Mucosa of descending colon (tissue), 3 donors: ENCODE results near the gene TMPRSS5. TPM values are rescaled to one million over a fixed set of nuclear protein-coding genes. Genes with fewer than 3 reads are reported as not detected.

Experiments
- ATAC-seq: fragments of 200-7000 bp; cut with Tn5 transposase; one replicate; pipeline ENCODE4 v1.9.1; 2020; ENCODE audit warnings: mild to moderate bottlenecking, moderate library complexity
- DNase-seq, 3 donors: peaks; one replicate each; pipeline ENCODE4 v3.0.0-alpha.2; 2020
- H3K36me3 ChIP-seq: fragments of 200-600 bp; one replicate; pipeline ENCODE4 v1.8.0; 2021; ENCODE audit warnings: low read depth, mild to moderate bottlenecking
- H3K4me1 ChIP-seq: fragments of 200-600 bp; one replicate; pipeline ENCODE4 v1.8.0; 2021; ENCODE audit warnings: low read depth, mild to moderate bottlenecking
- H3K4me3 ChIP-seq: fragments of 200-600 bp; one replicate; pipeline ENCODE4 v1.8.0; 2021; ENCODE audit warnings: mild to moderate bottlenecking
- H3K9me3 ChIP-seq: fragments of 200-600 bp; one replicate; pipeline ENCODE4 v1.8.0; 2021; ENCODE audit warnings: mild to moderate bottlenecking
- CTCF ChIP-seq: fragments of 200-600 bp; IDR thresholded peaks from one replicate; pipeline ENCODE4 v1.8.0; 2022; ENCODE audit warnings: antibody characterized with exemption, mild to moderate bottlenecking
- intact Hi-C, 2 donors: fragments of 100-400 bp; cut with DNase I in 1 of 2; cut with micrococcal nuclease in 1 of 2; formaldehyde crosslinking; loops; one replicate each; pipeline versions ENCODE4 v1.11.0 to v1.11.1; 2022; cut with DNase I, micrococcal nuclease
- total RNA-seq, 3 donors: library from RNA; stranded (reverse); fragmentation: NEBNext Ultra II Directional in 2 of 3; extraction: Animal tissue kit (Norgen Biotek cat#: 25700) in 2 of 3; gene quantifications; one replicate each; pipeline versions ENCODE4 v1.2.1 to v1.2.4, GENCODE V29; 2021 to 2023
- donor health status: DM: no; HTN: no; CAD: no; lungs with moderate emphysema.
- donor health status: DM: no; HTN: no; CAD: no.
- donor health status: DM: no; HTN: yes; CAD: no.

The TMPRSS5 gene
- total RNA-seq, 3 donors from 2014 or later, result 0.70 to 1.6 (median 0.81) TPM

- H3K4me1 ChIP-seq, result no peaks in the 10 kb centered on the region
- intact Hi-C loops, result no loop called here
- no peaks in the 10 kb centered on the region for H3K9me3 ChIP-seq
- DNase-seq, result no peak
- no peak for TF ChIP-seq CTCF
- ATAC-seq, result no peak
- no peaks in the 10 kb centered on the region for H3K36me3 ChIP-seq
- no peak overlapping the region for H3K4me3 ChIP-seq
Observed at GRCh38 chr11:113649311-113649710, 56.8 kb downstream of the TMPRSS5 start.

- intact Hi-C loops, result no loop called here
- TF ChIP-seq CTCF, result no peak
- Histone ChIP-seq H3K36me3 (no peaks in the 10 kb centered on the region), H3K4me1 (no peaks in the 10 kb centered on the region), H3K9me3 (no peaks in the 10 kb centered on the region), H3K4me3 (no peak overlapping the region)
- DNase-seq, result no peak
- ATAC-seq, result no peak
Observed at GRCh38 chr11:113647856-113648255, 58.3 kb downstream of the TMPRSS5 start.

GRCh38 chr11:113647108-113647507 is 59.0 kb downstream of the TMPRSS5 start:
- intact Hi-C loops, result no loop called here
- ATAC-seq (no peak), DNase-seq (no peak)
- H3K4me3 ChIP-seq, result no peak overlapping the region
- no peaks in the 10 kb centered on the region for H3K4me1 ChIP-seq
- no peak for TF ChIP-seq CTCF
- H3K36me3 ChIP-seq, result no peaks in the 10 kb centered on the region
- H3K9me3 ChIP-seq, result no peaks in the 10 kb centered on the region

GRCh38 chr11:113645593-113646349 is 60.3 kb downstream of the TMPRSS5 start:
- no peak for ATAC-seq
- no peak for TF ChIP-seq CTCF

GRCh38 chr11:113644605-113645004 is 61.5 kb downstream of the TMPRSS5 start:
- H3K9me3 ChIP-seq, result no peaks in the 10 kb centered on the region
- no peak overlapping the region for H3K4me3 ChIP-seq
- no peak for TF ChIP-seq CTCF
- no peak for DNase-seq
- H3K36me3 ChIP-seq, result no peaks in the 10 kb centered on the region
- intact Hi-C loops, result no loop called here
- no peak for ATAC-seq
- no peaks in the 10 kb centered on the region for H3K4me1 ChIP-seq

More at GRCh38 chr11:113645593-113646349, 60.3 kb downstream of the TMPRSS5 start:
- Histone ChIP-seq H3K4me3 (no peak overlapping the region), H3K9me3 (no peaks in the 10 kb centered on the region), H3K36me3 (no peaks in the 10 kb centered on the region), H3K4me1 (no peaks in the 10 kb centered on the region)
- intact Hi-C loops, result no loop called here
- no peak for DNase-seq

GRCh38 chr11:113643701-113644100 is 62.4 kb downstream of the TMPRSS5 start:
- TF ChIP-seq CTCF, result no peak
- H3K36me3 ChIP-seq, result no peaks in the 10 kb centered on the region

More at GRCh38 chr11:113643701-113644100, 62.4 kb downstream of the TMPRSS5 start:
- DNase-seq (no peak), ATAC-seq (no peak)
- intact Hi-C loops, result no loop called here
- Histone ChIP-seq H3K4me3 (no peak overlapping the region), H3K4me1 (no peaks in the 10 kb centered on the region), H3K9me3 (no peaks in the 10 kb centered on the region)
